MM.1S (cell line): ENCODE data around the gene GNA14.

Experiments used
- CTCF ChIP-seq: fragments of 300-600 bp; sonication (generic); IDR thresholded peaks from 2 replicates; pipeline ENCODE4 v1.5.1; 2016; ENCODE audit warnings: antibody characterized with exemption, low read length, mixed read lengths
- EZH2 ChIP-seq: fragments of 300-600 bp; sonication (generic); optimal IDR thresholded peaks from 2 replicates; pipeline ENCODE3; 2017; ENCODE audit warnings: low read depth, mild to moderate bottlenecking, antibody characterized with exemption, low read length, mixed read lengths
- EZH2phosphoT487 ChIP-seq: fragments of 300-600 bp; sonication (generic); IDR thresholded peaks from 2 replicates; pipeline ENCODE4 v1.6.1; 2018; ENCODE audit warnings: antibody characterized with exemption, low read length

GRCh38 chr9:77521091-77521490 is 127.0 kb downstream of the GNA14 start:
- TF ChIP-seq CTCF (no peak), EZH2 (no peak), EZH2phosphoT487 (no peak)
